Activated CD4-positive, alpha-beta T cell treated with anti-CD3 and anti-CD28 coated beads, Interleukin-2, amount 50 U/mL, for 48 hours (primary cell): ENCODE results near the gene LFNG.
"Not testable (repeated sequence)": the region's sequence is repeated elsewhere in the genome, so short reads cannot be mapped to it uniquely, and the experiment has no call there.

ENCODE experiments used
- DNase-seq, 2 experiments: peaks; one replicate each; pipeline ENCODE4 v3.0.0-alpha.2; 2020

The LFNG gene

DNA sequence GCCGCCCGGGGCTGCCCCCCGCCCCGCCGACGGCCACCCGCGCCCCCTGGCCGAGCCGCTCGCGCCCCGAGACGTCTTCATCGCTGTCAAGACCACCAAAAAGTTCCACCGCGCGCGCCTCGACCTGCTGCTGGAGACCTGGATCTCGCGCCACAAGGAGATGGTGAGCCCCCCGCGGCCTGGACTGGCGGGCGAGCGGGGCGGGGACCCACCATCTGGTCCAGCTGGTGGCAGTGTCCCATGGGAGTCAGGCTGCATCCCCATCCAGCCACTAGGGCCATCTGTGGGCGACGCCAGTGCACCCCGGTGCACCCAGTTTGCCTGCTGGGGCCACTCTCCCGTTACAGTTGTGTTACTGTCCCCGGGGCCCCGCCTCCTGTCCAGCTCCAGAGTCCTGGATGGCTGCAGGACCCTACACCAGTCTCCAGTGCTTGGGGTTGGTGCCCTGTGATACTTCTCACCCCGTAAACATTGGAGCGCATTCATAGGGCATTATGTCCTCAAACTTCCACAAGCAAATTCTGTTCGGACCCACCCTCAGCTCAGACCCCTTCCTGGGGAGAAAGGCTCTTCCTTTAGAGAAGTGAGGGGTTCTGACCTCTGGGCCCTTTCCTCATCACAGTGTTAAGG, 672 bp downstream of the LFNG start:
- DNase-seq, result peak in 1 of 2 experiments; percentile 53

DNA sequence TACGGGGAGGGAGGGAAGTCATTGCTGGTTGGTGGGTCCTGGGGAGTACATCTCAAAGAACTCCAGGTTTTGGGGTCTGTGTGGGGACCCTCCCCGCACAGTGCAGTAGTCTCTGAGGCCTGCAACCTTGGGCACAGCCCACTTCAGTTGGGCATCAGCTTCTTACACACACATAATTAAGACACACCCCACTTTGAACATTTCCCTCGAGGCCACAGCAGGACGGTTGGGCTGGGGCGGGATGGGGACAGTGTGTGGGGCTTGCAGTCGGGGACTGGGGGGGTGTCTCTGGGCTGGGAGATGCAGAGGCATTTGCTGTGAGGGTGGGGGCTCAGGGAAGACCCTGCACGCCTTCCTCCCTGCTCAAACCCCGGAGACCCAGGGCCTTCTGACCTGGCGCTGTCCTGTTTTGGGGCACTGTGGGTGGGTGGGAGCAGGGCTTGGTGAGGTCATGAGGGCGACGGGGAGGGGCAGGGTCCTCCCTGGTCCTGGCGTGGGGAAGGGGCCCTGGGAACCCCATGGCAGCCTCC, 1.3 kb downstream of the LFNG start:
- peak in 1 of 2 experiments; percentile 30 for DNase-seq

DNA sequence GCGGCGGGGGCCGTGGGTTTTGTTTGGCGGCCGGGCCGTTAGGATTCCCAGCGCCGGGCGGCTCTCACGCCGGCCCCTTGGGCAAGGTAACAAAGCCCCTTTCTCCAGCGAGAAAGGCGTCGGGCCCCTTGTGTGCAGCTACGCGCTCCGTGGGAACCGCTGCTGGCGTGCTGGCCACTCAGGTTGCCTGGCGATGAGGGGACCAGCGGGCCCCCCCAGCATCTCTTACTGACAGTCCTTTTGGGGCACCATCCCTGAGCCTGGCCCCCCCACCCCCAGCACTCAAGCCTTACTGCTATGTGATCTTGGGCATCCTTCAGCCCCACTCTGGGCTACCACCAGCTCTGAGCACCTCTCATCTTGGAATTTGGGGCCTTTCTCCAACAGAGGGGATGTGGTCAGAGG, 1.8 kb downstream of the LFNG start:
- DNase-seq, result peak in 1 of 2 experiments; percentile 39

DNA sequence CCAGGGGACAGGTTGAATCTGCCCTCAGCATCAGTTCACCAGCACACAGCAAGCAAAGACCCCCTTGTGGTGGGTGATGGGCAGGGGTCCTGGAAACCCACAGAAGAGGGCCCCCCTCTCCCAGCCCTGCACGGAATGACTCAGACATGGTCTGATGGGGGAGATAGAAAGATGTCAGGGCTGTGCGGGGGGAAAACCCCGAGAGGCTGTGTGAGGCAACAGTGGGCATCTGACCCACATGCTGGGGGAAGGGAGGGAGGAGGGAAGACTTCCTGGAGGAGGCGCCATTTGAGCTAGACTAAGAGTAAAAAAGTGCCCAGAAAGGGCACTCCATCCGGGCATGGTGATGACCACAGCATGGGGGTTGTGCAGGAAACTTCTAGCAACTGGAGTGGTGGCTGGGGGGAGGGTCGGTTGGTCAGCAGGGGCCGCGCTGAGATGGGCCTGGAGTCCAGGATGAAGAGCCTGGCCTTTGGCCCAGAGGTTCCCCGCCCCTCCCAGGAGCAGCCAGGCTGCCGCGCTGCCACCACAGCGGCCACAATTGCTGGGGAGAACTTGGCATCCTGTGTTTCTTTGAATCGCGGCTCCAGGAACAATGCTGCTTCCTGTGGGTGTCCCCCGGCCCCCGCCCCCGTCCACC, 2.5 kb downstream of the LFNG start:
- DNase-seq, result peak; percentile 74 to 85

DNA sequence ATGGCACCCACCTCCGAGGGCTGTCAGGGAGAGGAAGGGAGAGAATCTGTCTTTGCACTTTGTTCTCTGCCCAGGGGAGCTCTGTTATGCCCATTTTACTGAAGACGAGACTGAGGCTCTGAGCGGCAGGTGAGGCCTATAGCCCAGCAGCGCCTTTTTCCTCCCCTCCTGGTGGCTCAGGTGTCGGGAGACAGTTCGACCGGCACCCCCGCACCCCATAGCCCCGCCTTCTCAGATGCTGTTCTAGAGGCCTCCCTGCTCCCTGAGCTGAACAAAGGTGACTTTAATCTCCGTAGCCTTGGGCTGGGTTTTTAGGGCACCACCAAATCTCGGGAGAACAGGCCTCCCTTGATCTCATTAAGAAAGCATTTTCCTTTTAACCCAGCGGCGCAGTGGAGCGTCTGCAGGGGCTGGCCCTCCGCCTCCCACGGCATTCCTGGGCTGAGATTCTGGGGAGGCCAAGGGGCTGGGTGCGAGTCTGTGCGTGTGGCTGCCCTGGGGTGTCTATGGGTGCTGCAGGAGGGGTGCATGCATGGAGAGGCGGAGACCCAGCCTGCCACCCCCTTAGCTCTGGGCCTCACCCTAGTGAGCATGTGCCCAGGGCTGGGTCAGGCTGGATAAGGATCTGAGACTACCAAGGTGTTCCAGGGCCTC, 3.3 kb downstream of the LFNG start:
- peak; percentile 50 to 60 for DNase-seq

DNA sequence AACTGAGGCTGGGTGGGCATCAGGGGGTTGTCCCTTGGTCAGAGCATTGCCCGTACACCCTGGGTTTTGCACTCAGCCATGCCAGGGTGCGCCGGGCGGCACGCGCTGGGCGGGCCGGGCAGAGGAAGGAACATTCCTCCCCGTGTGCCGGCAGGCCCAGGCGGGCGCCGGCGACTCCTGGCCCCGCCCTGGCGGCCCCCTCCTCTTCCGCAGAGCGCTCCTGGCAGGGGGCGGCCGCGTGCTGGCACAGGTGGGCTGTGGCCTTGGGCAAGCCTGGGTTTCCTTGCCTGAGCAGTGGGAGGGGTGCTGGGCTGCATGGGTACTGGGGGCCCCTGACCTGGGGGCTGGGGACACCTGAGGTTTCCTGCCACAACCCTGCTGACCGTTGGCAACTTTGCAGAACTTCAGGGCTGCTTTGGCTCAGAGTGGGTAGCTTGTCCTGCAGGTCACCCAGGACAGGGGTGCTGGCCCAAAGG, 3.9 kb downstream of the LFNG start:
- no peak for DNase-seq

DNA sequence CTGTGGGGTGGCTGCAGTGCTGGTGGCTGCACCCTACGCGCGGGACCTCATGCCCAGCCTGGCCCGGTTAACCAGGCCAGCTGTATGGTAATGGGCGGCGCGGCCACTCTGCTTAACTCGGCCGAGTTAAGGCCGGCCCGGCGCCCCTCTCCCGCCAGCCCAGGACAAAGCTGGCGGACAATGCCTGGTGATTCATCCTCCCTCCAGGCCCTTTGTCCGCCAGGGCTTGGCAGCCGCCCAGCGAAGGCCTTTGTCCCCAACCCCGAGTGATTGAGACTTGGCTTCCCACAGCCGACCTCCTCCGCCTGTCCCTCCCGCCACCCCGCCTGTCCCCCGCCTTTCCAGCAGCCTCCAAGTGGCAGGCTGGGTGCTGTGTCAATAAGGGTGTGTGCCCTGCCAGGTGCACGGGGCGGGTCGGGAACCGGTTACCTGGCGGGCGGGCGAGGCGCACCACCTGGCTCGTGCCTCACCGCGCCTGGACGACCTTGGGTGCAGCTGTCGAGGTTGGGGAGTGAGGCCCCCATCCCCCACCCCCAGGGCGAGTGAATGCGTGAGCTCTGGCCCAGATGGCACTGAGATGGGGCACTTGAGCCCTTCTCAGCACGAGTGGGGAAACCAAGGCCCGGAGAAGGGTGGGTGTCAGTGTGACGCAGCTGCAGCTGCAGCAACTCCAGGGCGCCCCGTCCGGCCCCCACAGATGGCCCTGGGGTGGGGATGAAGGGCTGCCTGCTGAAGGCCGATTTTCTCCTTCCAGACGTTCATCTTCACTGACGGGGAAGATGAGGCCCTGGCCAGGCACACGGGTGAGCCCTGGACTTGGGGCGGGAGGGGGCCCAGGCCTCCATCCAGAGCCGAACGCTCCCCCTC, 4.6 kb downstream of the LFNG start:
- DNase-seq, result no peak

DNA sequence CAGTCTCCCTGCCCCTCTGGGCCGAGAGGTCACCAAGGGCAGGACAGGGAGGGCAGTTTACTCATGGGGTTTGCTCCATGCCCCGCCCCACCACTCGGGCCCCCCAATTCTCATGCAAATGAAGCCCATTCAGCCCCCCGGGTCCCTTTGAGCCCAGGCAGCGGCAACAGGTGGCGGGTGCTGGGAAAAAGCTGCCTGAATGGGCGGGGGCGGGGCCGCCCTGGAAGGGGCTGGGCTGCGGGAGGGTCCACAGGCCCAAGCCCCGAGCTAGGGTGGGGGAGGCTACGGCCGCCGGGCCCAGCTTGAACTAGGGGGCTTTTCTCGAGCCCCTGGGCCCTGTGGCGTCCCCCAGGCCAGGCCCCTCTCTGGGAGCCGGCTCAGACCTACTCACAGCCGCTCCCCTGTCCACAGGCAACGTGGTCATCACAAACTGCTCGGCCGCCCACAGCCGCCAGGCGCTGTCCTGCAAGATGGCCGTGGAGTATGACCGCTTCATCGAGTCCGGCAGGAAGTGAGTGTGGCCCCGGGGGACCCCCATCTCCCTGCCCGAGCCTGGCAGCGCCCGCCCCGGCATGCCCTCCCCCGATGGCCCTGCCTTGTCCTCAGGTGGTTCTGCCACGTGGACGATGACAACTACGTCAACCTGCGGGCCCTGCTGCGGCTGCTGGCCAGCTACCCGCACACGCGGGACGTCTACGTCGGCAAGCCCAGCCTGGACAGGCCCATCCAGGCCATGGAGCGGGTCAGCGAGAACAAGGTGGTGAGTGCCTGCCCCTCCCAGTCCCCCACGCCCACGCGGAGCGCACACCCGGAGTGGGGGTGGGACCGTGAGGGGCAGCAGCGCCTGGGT, 5.5 kb downstream of the LFNG start:
- no peak for DNase-seq

DNA sequence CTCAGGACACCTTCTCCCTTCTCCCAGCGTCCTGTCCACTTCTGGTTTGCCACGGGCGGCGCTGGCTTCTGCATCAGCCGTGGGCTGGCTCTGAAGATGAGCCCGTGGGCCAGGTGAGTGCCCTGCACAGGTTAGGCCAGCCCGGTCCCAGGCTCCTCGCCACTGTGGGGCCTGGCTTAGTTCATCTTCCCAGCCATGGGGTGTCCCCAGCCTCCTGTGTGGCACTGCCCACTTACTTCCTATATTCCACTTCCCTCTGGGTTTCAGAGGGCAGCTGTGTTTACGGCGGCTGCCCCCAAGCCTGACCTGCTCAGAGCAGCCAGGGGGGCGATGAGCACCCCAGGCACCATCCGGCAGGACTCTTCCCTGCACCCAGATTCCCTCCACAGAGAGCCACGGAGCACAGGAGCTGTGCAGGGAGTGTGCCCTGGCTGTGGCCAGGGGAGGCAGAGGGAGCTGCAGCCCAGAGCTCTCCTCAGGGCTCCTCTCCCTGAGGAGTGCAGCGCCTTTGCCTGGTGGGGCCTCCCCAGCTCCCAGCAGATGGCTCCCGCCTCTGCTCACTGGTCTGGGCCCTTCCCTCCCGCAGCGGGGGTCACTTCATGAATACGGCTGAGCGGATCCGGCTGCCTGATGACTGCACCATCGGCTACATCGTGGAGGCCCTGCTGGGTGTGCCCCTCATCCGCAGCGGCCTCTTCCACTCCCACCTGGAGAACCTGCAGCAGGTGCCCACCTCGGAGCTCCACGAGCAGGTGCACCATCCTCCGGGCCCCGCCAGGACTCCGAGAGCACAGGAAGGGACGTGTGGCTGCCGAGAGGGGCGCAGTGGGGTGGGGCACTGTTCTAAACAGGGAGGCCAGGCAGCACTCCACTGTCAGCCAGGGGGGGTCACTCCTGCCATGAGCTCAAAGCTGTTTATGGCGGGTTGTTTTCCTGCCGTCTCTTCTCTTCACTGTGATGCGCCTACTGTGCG, 6.4 kb downstream of the LFNG start:
- no peak for DNase-seq

DNA sequence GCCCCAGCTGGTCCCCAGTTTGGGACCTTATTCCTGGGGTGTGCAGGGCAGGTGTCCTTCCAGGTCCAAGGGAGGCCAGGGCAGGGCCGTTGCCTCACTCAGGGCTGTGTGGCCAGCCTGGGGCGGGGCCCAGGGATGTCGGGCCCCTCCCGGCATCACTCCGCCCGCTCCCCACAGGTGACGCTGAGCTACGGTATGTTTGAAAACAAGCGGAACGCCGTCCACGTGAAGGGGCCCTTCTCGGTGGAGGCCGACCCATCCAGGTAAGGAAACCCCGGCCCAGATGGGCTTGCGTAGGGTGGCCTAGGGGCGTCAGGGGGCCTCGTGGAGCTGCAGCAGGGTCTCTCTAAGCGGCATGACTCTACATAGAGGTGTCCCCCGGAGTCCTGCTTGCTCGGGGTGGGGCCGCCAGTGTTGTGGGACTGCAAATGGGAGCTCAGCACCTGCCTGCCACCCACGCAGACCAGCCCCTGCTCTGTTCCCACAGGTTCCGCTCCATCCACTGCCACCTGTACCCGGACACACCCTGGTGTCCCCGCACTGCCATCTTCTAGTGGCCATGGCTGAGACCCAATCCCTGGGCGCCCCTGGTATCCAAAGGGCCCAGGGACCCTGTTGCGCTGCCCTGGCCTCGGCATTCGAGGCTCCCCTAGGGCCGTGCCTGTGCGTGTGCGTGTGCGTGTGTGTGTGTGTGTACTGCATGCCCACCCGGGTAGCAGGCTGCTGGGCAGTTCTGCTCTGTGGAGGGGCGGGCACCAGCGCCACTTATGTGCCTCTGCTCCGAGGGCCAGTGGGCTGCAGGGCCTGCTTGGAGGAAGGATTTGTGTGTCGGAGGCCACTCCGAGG, 7.3 kb downstream of the LFNG start:
- no peak for DNase-seq

DNA sequence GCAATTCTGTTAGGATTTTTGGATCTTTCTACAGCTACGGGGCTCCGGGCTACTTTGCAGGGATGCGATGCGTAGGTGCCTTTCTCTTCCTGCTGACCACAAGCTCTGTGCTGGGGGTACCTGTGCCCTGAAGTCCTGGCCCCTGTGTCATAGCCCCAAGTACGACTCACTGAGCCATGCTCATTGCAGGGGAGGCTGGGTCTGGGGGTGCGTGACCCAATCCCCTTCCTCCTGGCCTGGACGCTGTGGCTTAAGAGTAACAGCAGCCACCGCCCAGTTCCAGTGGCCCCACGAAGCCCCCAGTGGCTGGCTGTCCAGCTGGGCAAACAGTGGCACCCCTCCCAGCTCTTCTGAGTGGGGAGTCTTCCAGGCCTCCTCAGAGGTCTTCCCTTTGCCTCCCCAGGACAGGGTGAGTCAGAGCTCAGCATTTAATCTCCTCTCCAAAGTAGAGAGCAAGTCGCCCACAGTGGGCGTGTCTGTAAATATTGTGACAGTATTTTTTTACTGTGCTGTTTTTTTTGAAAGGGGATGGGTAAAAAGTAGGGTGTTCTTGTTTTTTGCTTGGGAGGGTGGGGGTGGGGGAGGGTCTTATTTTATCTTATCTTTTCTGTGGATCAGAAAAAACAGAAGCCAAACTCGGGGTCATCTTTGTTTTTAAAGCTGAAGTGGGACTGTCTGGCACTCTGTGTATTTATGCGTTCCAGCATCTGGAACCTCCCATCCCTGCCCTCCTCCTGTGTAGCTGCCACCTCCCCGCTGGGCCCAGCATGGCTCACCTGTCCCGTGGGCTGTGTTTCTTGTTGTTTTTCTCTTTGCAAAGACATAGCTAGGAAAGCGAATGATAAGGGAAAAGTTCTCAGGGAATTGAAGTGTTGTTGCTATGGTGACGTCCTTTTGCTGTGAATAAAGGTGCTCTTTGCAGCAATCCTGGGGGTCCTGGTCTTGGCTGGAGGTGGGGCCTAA, 8.2 kb downstream of the LFNG start:
- peak in 1 of 2 experiments; percentile 59 for DNase-seq

DNA sequence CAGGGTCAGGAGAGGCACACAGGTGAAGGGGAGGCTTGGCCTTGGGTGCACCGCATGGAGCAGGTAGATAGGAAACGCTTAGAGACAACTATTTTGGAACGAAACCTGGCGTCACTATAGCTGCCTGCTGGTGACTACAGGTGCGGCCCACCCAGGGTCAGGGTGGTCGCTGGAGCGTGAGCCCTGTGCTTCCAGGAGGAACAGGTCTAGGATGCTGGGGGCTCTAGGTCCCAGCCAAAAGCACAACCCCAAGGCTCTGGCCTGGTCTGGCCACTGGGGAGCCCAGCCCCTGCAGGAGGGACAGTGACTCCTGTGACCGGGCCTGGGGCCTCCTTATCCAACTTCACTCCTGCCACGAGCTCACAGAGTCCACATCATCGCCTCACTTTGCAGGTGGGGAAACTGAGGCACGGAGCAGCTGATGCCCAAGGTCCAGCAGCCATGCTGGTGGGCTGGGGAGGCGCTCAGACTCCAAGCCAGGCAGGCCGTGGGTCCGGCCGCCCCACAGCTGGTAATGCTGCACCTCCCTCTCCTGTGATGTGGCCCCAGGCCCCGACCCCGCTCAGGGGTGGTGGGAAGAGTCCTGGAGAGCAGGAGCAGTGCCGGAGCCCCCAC, 9.0 kb downstream of the LFNG start:
- no peak for DNase-seq

DNA sequence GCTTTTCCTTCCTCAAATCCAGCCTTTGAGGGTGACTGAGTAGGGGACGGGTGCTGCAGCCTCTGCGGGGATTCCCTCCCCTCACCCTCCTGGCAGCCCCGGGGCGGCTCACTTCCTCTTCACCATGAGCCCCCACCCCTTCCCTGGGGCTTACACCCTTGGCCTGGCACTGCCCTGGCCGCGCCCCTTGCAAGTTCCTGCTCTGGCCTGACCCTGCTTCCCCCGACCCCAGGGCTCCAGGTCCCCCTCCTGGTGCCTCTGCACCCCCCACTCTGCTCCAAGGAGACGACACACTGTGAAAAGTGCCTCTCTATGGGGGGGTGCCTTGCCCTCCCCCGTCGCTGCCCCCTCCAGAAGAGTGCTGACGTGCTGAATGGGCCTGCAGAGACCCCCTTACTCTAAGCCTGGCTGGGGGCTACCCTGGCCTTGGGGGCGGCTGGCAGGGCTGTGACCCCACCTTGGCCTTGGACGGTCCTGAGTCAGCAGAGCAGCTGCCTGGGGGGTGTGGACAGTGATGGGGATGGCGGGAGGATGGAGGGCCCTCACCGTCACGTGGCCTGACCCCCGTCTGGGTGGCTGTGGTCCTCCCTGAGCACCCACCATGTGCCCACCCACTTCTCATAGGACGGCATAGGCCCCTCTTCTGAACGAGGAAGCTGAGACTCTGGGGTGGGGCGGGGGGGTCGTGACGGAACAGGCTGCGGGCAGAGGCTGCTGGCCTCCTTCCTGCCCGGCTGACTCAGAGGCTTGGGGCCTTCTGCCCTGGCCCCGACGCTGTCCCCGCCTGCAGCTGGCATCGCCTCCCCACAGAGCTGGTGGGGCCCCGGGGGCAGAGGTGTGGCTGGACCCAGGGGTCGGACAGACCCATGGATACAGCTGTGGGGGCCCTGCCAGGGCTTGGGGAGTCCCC, 9.8 kb downstream of the LFNG start:
- DNase-seq, result peak; percentile 54 to 66

DNA sequence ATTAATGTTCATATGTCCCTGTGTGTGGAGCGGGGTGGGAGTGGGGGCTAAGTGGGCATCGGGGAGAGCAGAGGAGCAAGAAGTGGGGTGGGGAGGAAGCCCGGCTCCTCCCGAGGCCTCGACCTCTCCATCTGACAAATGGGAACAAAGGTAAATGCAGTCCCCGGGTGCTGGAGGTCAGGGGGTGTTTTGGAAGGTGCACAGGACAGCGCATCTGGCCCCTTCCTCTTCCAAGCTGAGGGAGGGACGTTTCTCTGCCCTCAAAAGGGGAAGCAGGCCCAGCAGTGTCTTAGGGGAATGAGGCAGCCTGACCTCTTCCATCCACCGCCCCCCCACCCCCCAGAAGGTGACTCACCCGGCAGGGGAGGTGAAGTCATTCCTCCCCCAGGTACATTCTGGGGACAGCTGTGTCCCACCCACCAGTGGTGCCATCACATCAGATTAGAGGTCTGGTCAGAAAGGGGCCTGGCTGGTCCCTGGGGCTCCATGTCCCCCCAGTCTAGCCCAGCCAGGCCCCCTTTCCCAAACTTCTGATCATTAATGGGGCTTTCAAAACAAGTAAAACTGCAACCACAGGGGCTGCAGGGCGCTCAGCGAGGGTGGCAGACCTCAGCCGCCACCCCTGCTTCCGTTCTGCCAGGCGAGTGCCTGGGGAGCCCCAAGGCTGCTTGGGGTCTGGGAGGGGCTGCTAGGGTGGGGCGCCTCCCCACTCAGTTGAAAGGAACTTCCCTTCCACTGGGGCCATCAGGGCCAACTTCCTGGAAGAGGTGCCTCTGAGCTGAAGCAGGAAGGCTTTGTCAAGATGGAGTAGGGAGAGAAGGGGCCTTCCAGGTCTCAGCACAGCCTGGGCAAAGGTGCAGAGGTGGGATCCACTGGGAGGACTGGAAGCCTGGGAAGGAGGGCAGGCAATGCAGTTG, 10.8 kb downstream of the LFNG start:
- DNase-seq, result peak; percentile 72 to 77

DNA sequence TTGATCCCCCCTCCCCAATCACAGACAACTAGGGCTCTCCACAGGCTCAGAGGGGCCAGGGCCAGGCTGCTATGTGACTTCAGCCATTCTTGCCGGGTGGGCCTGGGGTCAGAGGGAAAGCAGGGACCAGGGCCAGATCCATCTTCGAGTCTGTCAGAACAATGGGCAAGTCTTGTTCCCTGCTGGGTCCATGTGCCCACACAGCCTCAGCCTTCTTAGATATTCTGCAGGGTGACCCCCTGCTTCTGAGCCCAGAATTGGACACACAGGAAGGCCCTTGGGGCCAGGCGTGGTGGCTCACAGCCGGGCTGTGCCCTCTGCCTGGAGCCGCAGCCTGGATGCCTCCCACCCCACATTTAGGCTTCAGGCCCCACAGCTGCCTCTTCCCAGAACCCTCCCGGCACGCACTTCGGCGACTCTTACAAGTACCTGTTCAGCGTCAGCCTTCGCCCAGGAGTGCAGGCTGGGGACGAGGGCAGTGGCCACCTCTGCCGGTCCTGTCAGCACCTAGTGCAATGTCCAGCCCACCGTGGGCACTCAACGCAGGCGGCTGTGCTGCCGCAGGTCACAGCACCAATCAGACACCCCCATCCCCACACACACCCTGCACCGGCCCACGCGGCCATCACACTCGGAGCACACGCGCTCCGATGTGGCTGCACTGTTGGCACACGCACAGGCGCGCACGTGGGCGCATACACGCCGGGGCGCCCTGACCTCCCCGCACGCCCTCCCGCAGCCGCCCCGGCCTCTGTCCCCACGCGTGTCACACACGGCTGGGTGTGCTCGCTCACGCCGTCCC, 11.6 kb downstream of the LFNG start:
- not testable (repeated sequence) for DNase-seq
